Right lobe of liver (tissue), 4 donors: Measurements from ENCODE around the gene C9orf72.

ENCODE experiments used
- POLR2A ChIP-seq: fragments of 450-650 bp; IDR thresholded peaks from one replicate; pipeline ENCODE4 v1.6.1; 2017; ENCODE audit warnings: antibody characterized with exemption, mild to moderate bottlenecking
- TF ChIP-seq, protein P1 (sequence below), 4 donors: fragments of 200-600 bp in 3 of 4; fragments of 450-650 bp in 1 of 4; IDR thresholded peaks; one replicate each; pipeline versions ENCODE4 v1.5.1 to v1.8.0; 2016 to 2022; ENCODE audit warnings: antibody characterized with exemption in 4 of 4, mild to moderate bottlenecking in 2 of 4
- donor health status: DM: no; HTN: no; CAD: no.
- donor health status: DM: no; HTN: no; CAD: no.
- donor health status: DM: no; HTN: yes; CAD: no.

- TF ChIP-seq, protein P1, sequence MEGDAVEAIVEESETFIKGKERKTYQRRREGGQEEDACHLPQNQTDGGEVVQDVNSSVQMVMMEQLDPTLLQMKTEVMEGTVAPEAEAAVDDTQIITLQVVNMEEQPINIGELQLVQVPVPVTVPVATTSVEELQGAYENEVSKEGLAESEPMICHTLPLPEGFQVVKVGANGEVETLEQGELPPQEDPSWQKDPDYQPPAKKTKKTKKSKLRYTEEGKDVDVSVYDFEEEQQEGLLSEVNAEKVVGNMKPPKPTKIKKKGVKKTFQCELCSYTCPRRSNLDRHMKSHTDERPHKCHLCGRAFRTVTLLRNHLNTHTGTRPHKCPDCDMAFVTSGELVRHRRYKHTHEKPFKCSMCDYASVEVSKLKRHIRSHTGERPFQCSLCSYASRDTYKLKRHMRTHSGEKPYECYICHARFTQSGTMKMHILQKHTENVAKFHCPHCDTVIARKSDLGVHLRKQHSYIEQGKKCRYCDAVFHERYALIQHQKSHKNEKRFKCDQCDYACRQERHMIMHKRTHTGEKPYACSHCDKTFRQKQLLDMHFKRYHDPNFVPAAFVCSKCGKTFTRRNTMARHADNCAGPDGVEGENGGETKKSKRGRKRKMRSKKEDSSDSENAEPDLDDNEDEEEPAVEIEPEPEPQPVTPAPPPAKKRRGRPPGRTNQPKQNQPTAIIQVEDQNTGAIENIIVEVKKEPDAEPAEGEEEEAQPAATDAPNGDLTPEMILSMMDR (IDR thresholded peaks at IDR 0.05), result no peak
- no peak for TF ChIP-seq POLR2A
Measured at GRCh38 chr9:27564670-27565069, 8.6 kb downstream of the C9orf72 start.
